Kasumi-1 (cell line): ENCODE measurements around the gene CCM2.

ENCODE experiments used
- DNase-seq, 2 experiments: peaks; one replicate each; lab custom pipeline; 2025; lab: John Stamatoyannopoulos, UW

CCM2 gene

GRCh38 chr7:45000093-45001032, at the start of gene CCM2:
Gene CCM2 (plus strand): TSS chr7:45000201. CDS start chr7:45000334, 133 bp downstream.
- peak in 1 of 2 experiments; percentile 50 for DNase-seq

GRCh38 chr7:44953156-44953555, 46.8 kb upstream of the CCM2 start:
- no peak for DNase-seq

GRCh38 chr7:44955733-44956132, 44.3 kb upstream of the CCM2 start:
- no peak for DNase-seq

GRCh38 chr7:44956157-44956766, 43.7 kb upstream of the CCM2 start:
- no peak for DNase-seq

- no peak for DNase-seq
Observed at GRCh38 chr7:44958645-44959344, 41.2 kb upstream of the CCM2 start.

- no peak for DNase-seq
Observed at GRCh38 chr7:44959433-44959951, 40.5 kb upstream of the CCM2 start.

- no peak for DNase-seq
Observed at GRCh38 chr7:44960011-44960580, 39.9 kb upstream of the CCM2 start.

- no peak for DNase-seq
Observed at GRCh38 chr7:44961844-44962482, 38.0 kb upstream of the CCM2 start.

- DNase-seq: no peak
Observed at GRCh38 chr7:44962483-44963251, 37.3 kb upstream of the CCM2 start.

GRCh38 chr7:44963364-44964290, 36.4 kb upstream of the CCM2 start:
- no peak for DNase-seq

- peak; percentile 27 to 31 for DNase-seq
Observed at GRCh38 chr7:44964384-44964830, 35.6 kb upstream of the CCM2 start.

GRCh38 chr7:44964831-44965440, 35.1 kb upstream of the CCM2 start:
- no peak for DNase-seq

GRCh38 chr7:44965441-44965903, 34.5 kb upstream of the CCM2 start:
- DNase-seq: no peak

- DNase-seq: no peak
Observed at GRCh38 chr7:44965937-44966730, 33.9 kb upstream of the CCM2 start.

- no peak for DNase-seq
Observed at GRCh38 chr7:44966731-44967538, 33.1 kb upstream of the CCM2 start.

GRCh38 chr7:44967571-44968446, 32.2 kb upstream of the CCM2 start:
- no peak for DNase-seq
